Measurements from ENCODE around the gene DMRTC2.

GRCh38 chr19:41866284-41866683 is 21.4 kb downstream of the DMRTC2 start:
- TF ChIP-seq RFX5 (IDR thresholded peaks at IDR 0.05; ENCODE audit: low read length): no peak
- TF ChIP-seq MAX (IDR thresholded peaks at IDR 0.05; ENCODE audit: low read depth): no peak
- TF ChIP-seq CTCF (IDR thresholded peaks at IDR 0.05): no peak
- TF ChIP-seq POLR2AphosphoS5 (IDR thresholded peaks at IDR 0.05; ENCODE audit: low read depth, low read length): no peak
- TF ChIP-seq RXRA (IDR thresholded peaks at IDR 0.05; ENCODE audit: borderline replicate concordance, low read depth): no peak
- TF ChIP-seq EP300 (IDR thresholded peaks at IDR 0.05; ENCODE audit: borderline replicate concordance in 1 of 2, low read depth in 1 of 2, low read length in 1 of 2): no peak
- TF ChIP-seq YY1 (IDR thresholded peaks at IDR 0.05; ENCODE audit: low read depth): no peak
- no peak for TF ChIP-seq MXI1 (IDR thresholded peaks at IDR 0.05; ENCODE audit: low read depth, low read length)
- TF ChIP-seq TCF12 (IDR thresholded peaks at IDR 0.05): no peak
- TF ChIP-seq REST (IDR thresholded peaks at IDR 0.05; ENCODE audit: low read depth, low read length): no peak
- no peak for TF ChIP-seq SMC3 (IDR thresholded peaks at IDR 0.05; ENCODE audit: low read depth, low read length)

Measured in SK-N-SH (cell line).